HEK293T (cell line): Measurements from ENCODE around the gene EYS.

ENCODE experiments used
- CTCF ChIA-PET: fragments of 350-600 bp; formaldehyde crosslinking; extraction: SDS; loops from one replicate; lab custom pipeline; 2021; ENCODE audit warnings: antibody characterized with exemption, inconsistent platforms; lab: Yijun Ruan, JAX
- POLR2A ChIA-PET: fragments of 350-600 bp; formaldehyde crosslinking; extraction: SDS; loops from one replicate; lab custom pipeline; 2020; ENCODE audit warnings: antibody characterized with exemption, inconsistent platforms; lab: Yijun Ruan, JAX
- DNase-seq: peaks from one replicate; pipeline ENCODE4 v3.0.0; 2012; ENCODE audit warnings: mixed read lengths; ENCODE audit errors: extremely low spot score
- ARNT ChIP-seq: fragments of 450-650 bp; IDR thresholded peaks from 2 replicates; pipeline ENCODE4 v1.6.1; 2017; ENCODE audit warnings: mild to moderate bottlenecking
- BHLHE40 ChIP-seq: fragments of 450-650 bp; IDR thresholded peaks from 2 replicates; pipeline ENCODE4 v1.6.1; 2016; ENCODE audit warnings: mild to moderate bottlenecking, moderate library complexity, borderline replicate concordance
- CTBP1 ChIP-seq: fragments of 450-650 bp; IDR thresholded peaks from 2 replicates; pipeline ENCODE4 v1.6.1; 2016; ENCODE audit warnings: borderline replicate concordance
- ELF4 ChIP-seq: fragments of 450-650 bp; IDR thresholded peaks from 2 replicates; pipeline ENCODE4 v1.6.1; 2017; ENCODE audit warnings: antibody characterized with exemption
- FOXA1 ChIP-seq: fragments of 450-650 bp; IDR thresholded peaks from 2 replicates; pipeline ENCODE4 v1.6.1; 2016; ENCODE audit warnings: mild to moderate bottlenecking
- FOXK2 ChIP-seq: fragments of 450-650 bp; IDR thresholded peaks from 2 replicates; pipeline ENCODE4 v1.6.1; 2016; ENCODE audit warnings: mild to moderate bottlenecking
- FOXM1 ChIP-seq: fragments of 450-650 bp; IDR thresholded peaks from 2 replicates; pipeline ENCODE4 v1.6.1; 2017; ENCODE audit warnings: mild to moderate bottlenecking, borderline replicate concordance
- HDGF ChIP-seq: fragments of 450-650 bp; IDR thresholded peaks from 2 replicates; pipeline ENCODE4 v1.6.1; 2017; ENCODE audit warnings: antibody characterized with exemption, borderline replicate concordance
- L3MBTL2 ChIP-seq: fragments of 450-650 bp; conservative IDR thresholded peaks from 2 replicates; pipeline ENCODE4 v1.6.1; 2016; ENCODE audit warnings: mild to moderate bottlenecking
- LEF1 ChIP-seq: fragments of 450-650 bp; IDR thresholded peaks from 2 replicates; pipeline ENCODE4 v1.6.1; 2017; ENCODE audit warnings: mild to moderate bottlenecking, borderline replicate concordance
- NFRKB ChIP-seq: fragments of 450-650 bp; IDR thresholded peaks from 2 replicates; pipeline ENCODE4 v1.6.1; 2016; ENCODE audit warnings: mild to moderate bottlenecking, moderate library complexity
- PKNOX1 ChIP-seq: fragments of 450-650 bp; IDR thresholded peaks from 2 replicates; pipeline ENCODE4 v1.6.1; 2016
- SP1 ChIP-seq: fragments of 450-650 bp; IDR thresholded peaks from 2 replicates; pipeline ENCODE4 v1.6.1; 2017
- SUZ12 ChIP-seq: fragments of 450-650 bp; IDR thresholded peaks from 2 replicates; pipeline ENCODE4 v1.6.1; 2016; ENCODE audit warnings: mild to moderate bottlenecking
- TARDBP ChIP-seq: fragments of 450-650 bp; IDR thresholded peaks from 2 replicates; pipeline ENCODE4 v1.6.1; 2016
- ZNF384 ChIP-seq: fragments of 450-650 bp; IDR thresholded peaks from 2 replicates; pipeline ENCODE4 v1.6.1; 2016

The EYS gene

GRCh38 chr6:63673692-63674091 is 2033.3 kb downstream of the EYS start:
- POLR2A ChIA-PET, result no interaction called here
- no peak for DNase-seq
- no peak for TF ChIP-seq BHLHE40
- TF ChIP-seq ZNF384, result no peak
- TF ChIP-seq CTBP1, result no peak
- no peak for TF ChIP-seq FOXK2
- no peak for TF ChIP-seq FOXM1
- no peak for TF ChIP-seq NFRKB
- no peak for TF ChIP-seq TARDBP
- TF ChIP-seq LEF1, result no peak
- no peak for TF ChIP-seq FOXA1
- TF ChIP-seq SP1, result no peak
- TF ChIP-seq ARNT, result no peak
- TF ChIP-seq PKNOX1, result no peak
- no peak for TF ChIP-seq SUZ12
- no peak for TF ChIP-seq HDGF
- TF ChIP-seq L3MBTL2, result no peak
- no peak for TF ChIP-seq ELF4
- CTCF ChIA-PET, result no interaction called here

GRCh38 chr6:63672582-63673129 is 2034.4 kb downstream of the EYS start:
- no peak for DNase-seq
- TF ChIP-seq HDGF (no peak), FOXK2 (no peak), TARDBP (no peak), FOXA1 (no peak), FOXM1 (no peak), SP1 (no peak), ZNF384 (no peak), L3MBTL2 (no peak), CTBP1 (no peak), ELF4 (no peak), SUZ12 (no peak), PKNOX1 (no peak), NFRKB (no peak), LEF1 (no peak), BHLHE40 (no peak)
- CTCF ChIA-PET, result interaction anchor here (0.6 kb wide), 1 partner anchor 157 kb away, joined by 3 read pairs; no protein-coding TSS in a partner anchor
- POLR2A ChIA-PET, result interaction anchor here (1.3 kb wide), 1 partner anchor 37 kb away, joined by 5 read pairs; the partner anchor contains the start of gene PHF3

GRCh38 chr6:63671098-63671754 is 2035.8 kb downstream of the EYS start:
- POLR2A ChIA-PET, result no interaction called here
- no peak for DNase-seq
- TF ChIP-seq CTBP1 (no peak), L3MBTL2 (no peak), NFRKB (no peak), FOXM1 (no peak), PKNOX1 (no peak), SUZ12 (no peak), ARNT (no peak), FOXK2 (no peak), BHLHE40 (no peak), ELF4 (no peak), SP1 (no peak), HDGF (no peak), LEF1 (no peak), ZNF384 (no peak), FOXA1 (no peak), TARDBP (no peak)
- CTCF ChIA-PET, result no interaction called here
